ENCODE measurements around the gene EXOC6B.

Gene EXOC6B

GRCh38 chr2:72204156-72204785, 621.6 kb downstream of the EXOC6B start:
- Mint-ChIP-seq H3K27ac (no peak overlapping the region), H3K27me3 (no peaks in the 10 kb centered on the region), H3K36me3 (ENCODE audit: low read depth) (no peaks in the 10 kb centered on the region), H3K4me1 (ENCODE audit: low read depth) (no peaks in the 10 kb centered on the region), H3K9me3 (no peaks in the 10 kb centered on the region), H3K4me3 (no peak overlapping the region)

- Mint-ChIP-seq H3K4me1 (ENCODE audit: low read depth) (peaks cover 5% of the 10 kb centered on the region), H3K27ac (no peak overlapping the region), H3K36me3 (ENCODE audit: low read depth) (no peaks in the 10 kb centered on the region), H3K4me3 (no peak overlapping the region), H3K9me3 (no peaks in the 10 kb centered on the region), H3K27me3 (no peaks in the 10 kb centered on the region)
Measured at GRCh38 chr2:72198532-72199241, 627.1 kb downstream of the EXOC6B start.

- Mint-ChIP-seq H3K9me3 (no peaks in the 10 kb centered on the region), H3K27me3 (no peaks in the 10 kb centered on the region), H3K4me3 (no peak overlapping the region), H3K36me3 (ENCODE audit: low read depth) (no peaks in the 10 kb centered on the region), H3K4me1 (ENCODE audit: low read depth) (peaks cover 1% of the 10 kb centered on the region), H3K27ac (no peak overlapping the region)
Measured at GRCh38 chr2:72193723-72194122, 632.1 kb downstream of the EXOC6B start.

GRCh38 chr2:72191441-72191840, 634.4 kb downstream of the EXOC6B start:
- Mint-ChIP-seq H3K4me1 (ENCODE audit: low read depth) (no peaks in the 10 kb centered on the region), H3K4me3 (no peak overlapping the region), H3K9me3 (no peaks in the 10 kb centered on the region), H3K27ac (no peak overlapping the region), H3K36me3 (ENCODE audit: low read depth) (no peaks in the 10 kb centered on the region), H3K27me3 (no peaks in the 10 kb centered on the region)

GRCh38 chr2:72185206-72185605, 640.6 kb downstream of the EXOC6B start:
- Mint-ChIP-seq H3K36me3 (ENCODE audit: low read depth) (no peaks in the 10 kb centered on the region), H3K9me3 (no peaks in the 10 kb centered on the region), H3K27ac (no peak overlapping the region), H3K4me1 (ENCODE audit: low read depth) (no peaks in the 10 kb centered on the region), H3K27me3 (no peaks in the 10 kb centered on the region), H3K4me3 (no peak overlapping the region)

GRCh38 chr2:72183466-72183865, 642.4 kb downstream of the EXOC6B start:
- Mint-ChIP-seq H3K27me3 (no peaks in the 10 kb centered on the region), H3K4me1 (ENCODE audit: low read depth) (no peaks in the 10 kb centered on the region), H3K4me3 (no peak overlapping the region), H3K9me3 (no peaks in the 10 kb centered on the region), H3K27ac (no peak overlapping the region), H3K36me3 (ENCODE audit: low read depth) (peaks cover 11% of the 10 kb centered on the region)

GRCh38 chr2:72183016-72183415, 642.8 kb downstream of the EXOC6B start:
- Mint-ChIP-seq H3K4me3 (no peak overlapping the region), H3K36me3 (ENCODE audit: low read depth) (peaks cover 13% of the 10 kb centered on the region), H3K27ac (no peak overlapping the region), H3K9me3 (no peaks in the 10 kb centered on the region), H3K4me1 (ENCODE audit: low read depth) (no peaks in the 10 kb centered on the region), H3K27me3 (no peaks in the 10 kb centered on the region)

- Mint-ChIP-seq H3K9me3 (no peaks in the 10 kb centered on the region), H3K4me3 (no peak overlapping the region), H3K27ac (no peak overlapping the region), H3K36me3 (ENCODE audit: low read depth) (peaks cover 18% of the 10 kb centered on the region), H3K27me3 (no peaks in the 10 kb centered on the region), H3K4me1 (ENCODE audit: low read depth) (no peaks in the 10 kb centered on the region)
Measured at GRCh38 chr2:72182547-72182946, 643.3 kb downstream of the EXOC6B start.

GRCh38 chr2:72181616-72182015, 644.2 kb downstream of the EXOC6B start:
- Mint-ChIP-seq H3K9me3 (no peaks in the 10 kb centered on the region), H3K4me3 (no peak overlapping the region), H3K36me3 (ENCODE audit: low read depth) (peaks cover 20% of the 10 kb centered on the region), H3K27ac (no peak overlapping the region), H3K4me1 (ENCODE audit: low read depth) (no peaks in the 10 kb centered on the region), H3K27me3 (no peaks in the 10 kb centered on the region)

- no peak overlapping the region for H3K4me3 Mint-ChIP-seq
- H3K4me1 Mint-ChIP-seq (ENCODE audit: low read depth) = no peaks in the 10 kb centered on the region
- no peak overlapping the region for H3K27ac Mint-ChIP-seq
- peaks cover 23% of the 10 kb centered on the region for H3K36me3 Mint-ChIP-seq (ENCODE audit: low read depth)
- no peaks in the 10 kb centered on the region for H3K9me3 Mint-ChIP-seq
- no peaks in the 10 kb centered on the region for H3K27me3 Mint-ChIP-seq
Measured at GRCh38 chr2:72180351-72180750, 645.5 kb downstream of the EXOC6B start.

- Mint-ChIP-seq H3K27ac (no peak overlapping the region), H3K9me3 (no peaks in the 10 kb centered on the region)
Measured at GRCh38 chr2:72178551-72178950, 647.3 kb downstream of the EXOC6B start.

GRCh38 chr2:72176281-72176680, 649.6 kb downstream of the EXOC6B start:
- peaks cover 23% of the 10 kb centered on the region for H3K36me3 Mint-ChIP-seq (ENCODE audit: low read depth)
- no peak overlapping the region for H3K27ac Mint-ChIP-seq
- no peaks in the 10 kb centered on the region for H3K27me3 Mint-ChIP-seq
- H3K9me3 Mint-ChIP-seq = no peaks in the 10 kb centered on the region
- no peak overlapping the region for H3K4me3 Mint-ChIP-seq
- H3K4me1 Mint-ChIP-seq (ENCODE audit: low read depth) = no peaks in the 10 kb centered on the region

More at GRCh38 chr2:72178551-72178950, 647.3 kb downstream of the EXOC6B start:
- Mint-ChIP-seq H3K4me3 (no peak overlapping the region), H3K36me3 (ENCODE audit: low read depth) (peaks cover 23% of the 10 kb centered on the region), H3K4me1 (ENCODE audit: low read depth) (no peaks in the 10 kb centered on the region), H3K27me3 (no peaks in the 10 kb centered on the region)

- H3K27ac Mint-ChIP-seq = no peak overlapping the region
Measured at GRCh38 chr2:72175636-72176035, 650.2 kb downstream of the EXOC6B start.

GRCh38 chr2:72173640-72174321, 652.1 kb downstream of the EXOC6B start:
- H3K9me3 Mint-ChIP-seq = no peaks in the 10 kb centered on the region
- no peaks in the 10 kb centered on the region for H3K27me3 Mint-ChIP-seq
- H3K27ac Mint-ChIP-seq = no peak overlapping the region
- peaks cover 15% of the 10 kb centered on the region for H3K36me3 Mint-ChIP-seq (ENCODE audit: low read depth)
- no peak overlapping the region for H3K4me3 Mint-ChIP-seq
- no peaks in the 10 kb centered on the region for H3K4me1 Mint-ChIP-seq (ENCODE audit: low read depth)

More at GRCh38 chr2:72175636-72176035, 650.2 kb downstream of the EXOC6B start:
- Mint-ChIP-seq H3K36me3 (ENCODE audit: low read depth) (peaks cover 23% of the 10 kb centered on the region), H3K27me3 (no peaks in the 10 kb centered on the region), H3K4me1 (ENCODE audit: low read depth) (no peaks in the 10 kb centered on the region), H3K4me3 (no peak overlapping the region), H3K9me3 (no peaks in the 10 kb centered on the region)

- Mint-ChIP-seq H3K36me3 (ENCODE audit: low read depth) (peaks cover 5% of the 10 kb centered on the region), H3K4me3 (no peak overlapping the region), H3K9me3 (no peaks in the 10 kb centered on the region), H3K4me1 (ENCODE audit: low read depth) (no peaks in the 10 kb centered on the region), H3K27ac (no peak overlapping the region), H3K27me3 (no peaks in the 10 kb centered on the region)
Measured at GRCh38 chr2:72172478-72172877, 653.4 kb downstream of the EXOC6B start.
